Adrenal gland (tissue), 12 donors: Measurements from ENCODE around the gene LYPLAL1. TPM values are rescaled to one million over a fixed set of nuclear protein-coding genes. Genes with fewer than 3 reads are reported as not detected.

Experiments used
- DNase-seq, 7 donors: peaks; one replicate each; pipeline ENCODE4 v3.0.0-alpha.2; 2019 to 2020
- H3K27ac ChIP-seq, 5 donors: fragments of 200-600 bp; sonication (generic) in 4 of 5; 1 replicate in 3 of 5; 2 replicates in 2 of 5; pipeline versions ENCODE4 v1.5.1 to v1.8.0; 2016 to 2020; ENCODE audit warnings: mild to moderate bottlenecking in 1 of 5
- H3K27me3 ChIP-seq: fragments of 200-600 bp; 2 replicates; pipeline ENCODE4 v1.8.0; 2021
- H3K36me3 ChIP-seq, 2 donors: fragments of 200-600 bp; replicated peaks in 1 of 2; 1 replicate in 1 of 2; 2 replicates in 1 of 2; pipeline versions ENCODE4 v1.5.1 to v1.8.0; 2018 to 2022
- H3K4me1 ChIP-seq, 2 donors: fragments of 200-600 bp; replicated peaks in 1 of 2; 1 replicate in 1 of 2; 2 replicates in 1 of 2; pipeline versions ENCODE4 v1.5.1 to v1.8.0; 2018 to 2021
- H3K4me3 ChIP-seq, 4 donors: fragments of 200-600 bp; sonication (generic) in 3 of 4; one replicate each; pipeline ENCODE4 v1.5.1; 2016 to 2018
- H3K9me3 ChIP-seq, 3 donors: fragments of 200-600 bp; sonication (generic) in 1 of 3; replicated peaks in 1 of 3; 1 replicate in 2 of 3; 2 replicates in 1 of 3; pipeline versions ENCODE4 v1.5.1 to v1.8.0; 2016 to 2021
- POLR2A ChIP-seq, 2 donors: fragments of 450-650 bp; IDR thresholded peaks; one replicate each; pipeline ENCODE4 v1.6.1; 2017; ENCODE audit warnings: antibody characterized with exemption in 2 of 2, mild to moderate bottlenecking in 2 of 2, moderate library complexity in 1 of 2
- WGBS, 4 donors: extraction: QIAGEN DNeasy Blood & Tissue Kit in 2 of 4; methylation state at CpG; one replicate each; pipeline versions ENCODE4 v1.1.5 to v1.1.7; 2013 to 2017; 5-methylcytosine and 5-hydroxymethylcytosine counted together
- intact Hi-C, 2 donors: fragments of 100-400 bp; cut with DNase I; formaldehyde crosslinking; loops; one replicate each; pipeline versions ENCODE4 v1.14.1 to v1.15.0; 2022 to 2023
- polyA plus RNA-seq, 3 donors: library from polyadenylated mRNA; stranded (reverse); fragments of 200-250 nt in 2 of 3; fragments of 350-450 nt in 1 of 3; fragmentation: Illumina TruSeq in 1 of 3; extraction: RNeasy Lipid Tissue Mini Kit (QIAGEN cat#74804) in 1 of 3; gene quantifications; one replicate each; pipeline ENCODE4 v1.2.3, GENCODE V29; 2013 to 2014
- total RNA-seq, 9 donors: library from RNA; depleted of rRNA in 4 of 9; stranded (reverse); fragments of >200 nt in 4 of 9; fragments of 120-200 nt in 1 of 9; fragmentation: NEBNext Ultra II Directional in 1 of 9; extraction: Animal tissue kit (Norgen Biotek cat#: 25700) in 1 of 9; gene quantifications; one replicate each; pipeline versions ENCODE4 v1.1.0 to v1.2.4, GENCODE V29; 2013 to 2023
- TF ChIP-seq, protein P1 (sequence below), 6 experiments: fragments of 450-650 bp in 4 of 6; fragments of 200-600 bp in 2 of 6; sonication (generic) in 1 of 6; IDR thresholded peaks; 1 replicate in 5 of 6; 2 replicates in 1 of 6; pipeline versions ENCODE4 v1.5.1 to v1.8.0; 2016 to 2021; ENCODE audit warnings: antibody characterized with exemption in 6 of 6, mild to moderate bottlenecking in 2 of 6, moderate library complexity in 1 of 6
- donor health status: healthy with polysubstance abuse.
- donor health status: Bipolar disorder and iron deficiency.
- donor health status: DM: yes; HTN: yes; CAD: no.
- donor health status: DM: no; HTN: no; CAD: no.
- donor health status: DM: no; HTN: no; CAD: no.
- donor health status: DM: yes; HTN: yes; CAD: no.

LYPLAL1 gene
- total and polyA plus RNA-seq, 12 donors, result 14.9 to 82.8 (median 64.7) TPM

DNA sequence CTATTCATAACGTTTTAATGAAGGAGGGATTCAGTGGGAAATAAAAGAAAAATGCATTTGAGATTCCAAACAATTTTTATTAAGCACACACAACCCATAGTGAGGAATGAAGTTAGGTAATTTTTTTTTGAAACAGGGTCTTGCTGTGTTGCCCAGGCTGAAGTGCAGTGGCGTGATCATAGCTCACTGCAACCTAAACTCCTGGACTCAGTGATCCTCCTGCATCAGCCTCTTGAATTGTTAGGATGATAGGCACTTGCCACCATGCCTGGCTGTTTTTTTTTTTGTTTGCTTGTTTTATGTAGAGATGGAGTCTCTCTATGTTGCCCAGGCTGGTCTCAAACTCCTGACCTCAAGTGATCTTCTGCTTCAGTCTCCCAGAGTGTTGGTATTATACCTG lies 28.9 kb downstream of the LYPLAL1 start:
- Histone ChIP-seq H3K27ac (no peak overlapping the region), H3K4me3 (no peak overlapping the region), H3K9me3 (no peaks in the 10 kb centered on the region), H3K36me3 (no peaks in the 10 kb centered on the region), H3K4me1 (peaks cover 0 to 8% of the 10 kb centered on the region in 2 donors), H3K27me3 (no peaks in the 10 kb centered on the region)
- WGBS, 4 donors, result 81 to 89% (median 87%) methylated on average over 2 of the region's 2 CpGs
- no peak for DNase-seq
- TF ChIP-seq POLR2A (IDR thresholded peaks at IDR 0.05), result no peak
- TF ChIP-seq, protein P1, sequence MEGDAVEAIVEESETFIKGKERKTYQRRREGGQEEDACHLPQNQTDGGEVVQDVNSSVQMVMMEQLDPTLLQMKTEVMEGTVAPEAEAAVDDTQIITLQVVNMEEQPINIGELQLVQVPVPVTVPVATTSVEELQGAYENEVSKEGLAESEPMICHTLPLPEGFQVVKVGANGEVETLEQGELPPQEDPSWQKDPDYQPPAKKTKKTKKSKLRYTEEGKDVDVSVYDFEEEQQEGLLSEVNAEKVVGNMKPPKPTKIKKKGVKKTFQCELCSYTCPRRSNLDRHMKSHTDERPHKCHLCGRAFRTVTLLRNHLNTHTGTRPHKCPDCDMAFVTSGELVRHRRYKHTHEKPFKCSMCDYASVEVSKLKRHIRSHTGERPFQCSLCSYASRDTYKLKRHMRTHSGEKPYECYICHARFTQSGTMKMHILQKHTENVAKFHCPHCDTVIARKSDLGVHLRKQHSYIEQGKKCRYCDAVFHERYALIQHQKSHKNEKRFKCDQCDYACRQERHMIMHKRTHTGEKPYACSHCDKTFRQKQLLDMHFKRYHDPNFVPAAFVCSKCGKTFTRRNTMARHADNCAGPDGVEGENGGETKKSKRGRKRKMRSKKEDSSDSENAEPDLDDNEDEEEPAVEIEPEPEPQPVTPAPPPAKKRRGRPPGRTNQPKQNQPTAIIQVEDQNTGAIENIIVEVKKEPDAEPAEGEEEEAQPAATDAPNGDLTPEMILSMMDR (IDR thresholded peaks at IDR 0.05), result no peak
- intact Hi-C loops, result no loop called here

DNA sequence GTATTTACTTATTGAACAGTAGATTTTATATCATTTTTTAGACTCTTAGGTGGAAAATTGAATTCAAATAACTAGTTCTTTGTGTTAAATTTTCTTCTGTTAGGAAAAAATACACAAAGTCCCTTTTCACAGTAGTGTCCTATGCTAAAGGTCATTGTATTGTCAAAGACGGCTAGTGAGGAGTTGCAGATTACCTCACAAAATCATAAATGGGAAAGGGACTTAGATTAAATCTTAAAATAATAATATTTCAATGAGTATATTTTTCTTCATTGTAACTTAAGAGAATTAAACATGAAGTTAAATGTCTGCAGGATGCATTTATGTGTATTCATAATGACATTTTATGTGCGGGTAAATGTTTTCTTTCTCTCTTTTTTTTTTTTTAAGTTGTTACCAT lies 32.7 kb downstream of the LYPLAL1 start:
- intact Hi-C loops, result no loop called here
- H3K27ac ChIP-seq, result no peak overlapping the region
- 82 to 91% (median 87%) methylated on average over 2 of the region's 2 CpGs for whole genome bisulfite sequencing, 4 donors

DNA sequence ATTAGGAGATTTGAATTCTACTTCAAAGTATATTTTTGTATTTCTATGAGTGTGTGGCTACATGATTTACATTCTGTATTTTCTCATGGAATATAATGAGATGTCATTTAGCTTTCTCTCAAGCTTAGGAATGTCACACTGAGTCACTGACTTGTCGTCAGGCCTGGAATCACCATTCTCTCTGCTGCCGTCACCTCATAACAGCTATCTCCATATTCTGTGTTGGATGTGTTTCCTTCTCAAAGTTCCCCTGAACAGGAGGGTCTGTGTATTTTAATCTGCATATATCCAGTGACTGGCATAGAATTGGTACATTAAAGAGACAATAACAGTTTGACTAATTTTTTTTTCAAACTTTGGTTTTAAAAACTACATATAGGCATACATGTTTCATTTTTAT lies 35.9 kb downstream of the LYPLAL1 start:
- WGBS, 4 donors, result 81 to 88% (median 85%) methylated on average over 2 of the region's 2 CpGs
- DNase-seq, result no peak
- H3K4me1 ChIP-seq, result no peaks in the 10 kb centered on the region
- H3K36me3 ChIP-seq, result no peaks in the 10 kb centered on the region
- H3K4me3 ChIP-seq, result no peak overlapping the region
- TF ChIP-seq, protein P1 (IDR thresholded peaks at IDR 0.05), result no peak
- TF ChIP-seq POLR2A (IDR thresholded peaks at IDR 0.05), result no peak
- intact Hi-C loops, result no loop called here
- H3K9me3 ChIP-seq, result no peaks in the 10 kb centered on the region
- no peaks in the 10 kb centered on the region for H3K27me3 ChIP-seq
- H3K27ac ChIP-seq, result no peak overlapping the region

More for the DNA sequence above, 32.7 kb downstream of the LYPLAL1 start:
- no peak for TF ChIP-seq POLR2A (IDR thresholded peaks at IDR 0.05)
- TF ChIP-seq, protein P1 (IDR thresholded peaks at IDR 0.05), result no peak
- Histone ChIP-seq H3K27me3 (no peaks in the 10 kb centered on the region), H3K4me3 (no peak overlapping the region), H3K36me3 (no peaks in the 10 kb centered on the region), H3K4me1 (peaks cover 0 to 8% of the 10 kb centered on the region in 2 donors), H3K9me3 (no peaks in the 10 kb centered on the region)
- no peak for DNase-seq

DNA sequence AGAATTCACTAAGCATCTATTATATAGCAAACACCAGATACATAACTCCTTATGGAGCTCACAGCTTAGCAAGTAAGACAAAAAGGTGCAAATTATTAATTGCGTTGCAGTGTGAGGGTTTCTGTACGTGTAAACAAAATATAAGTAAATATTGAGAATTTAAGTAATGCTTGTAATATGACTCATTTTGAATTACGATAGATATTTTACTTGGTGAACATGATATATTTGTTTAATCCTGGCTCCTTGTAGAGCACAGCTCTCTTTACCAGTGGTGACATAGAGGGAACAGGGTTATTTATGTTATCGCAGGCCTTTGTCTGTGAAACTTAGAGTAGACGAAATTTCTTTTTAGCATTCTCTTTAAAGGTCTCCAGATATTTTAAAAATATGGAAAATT lies 36.4 kb downstream of the LYPLAL1 start:
- Histone ChIP-seq H3K36me3 (no peaks in the 10 kb centered on the region), H3K27ac (no peak overlapping the region), H3K4me3 (no peak overlapping the region), H3K9me3 (no peaks in the 10 kb centered on the region), H3K4me1 (no peaks in the 10 kb centered on the region), H3K27me3 (no peaks in the 10 kb centered on the region)
- no peak for DNase-seq
- 92 to 95% (median 95%) methylated on average over 5 of the region's 5 CpGs for WGBS, 4 donors
- intact Hi-C loops, result no loop called here
- no peak for TF ChIP-seq POLR2A (IDR thresholded peaks at IDR 0.05)
- TF ChIP-seq, protein P1 (IDR thresholded peaks at IDR 0.05), result no peak
